Stimulated activated CD8-positive, alpha-beta memory T cell treated with anti-CD3 and anti-CD28 coated beads, Interleukin-2, amount 100 ng/mL, for 1 hour (primary cell): Measurements from ENCODE around the gene TRMT10B.

Experiments
- DNase-seq, 2 donors: peaks; one replicate each; pipeline ENCODE4 v3.0.0-alpha.2; 2020; ENCODE audit warnings: low read depth in 2 of 2

TRMT10B gene

GRCh38 chr9:37753489-37754190, at the start of gene TRMT10B:
TSS of gene TRMT10B (plus strand) at chr9:37753805. CDS start at chr9:37761932, 8,127 bp downstream.
- peak; percentile 29 to 50 for DNase-seq

GRCh38 chr9:37705787-37706186, 47.8 kb upstream of the TRMT10B start:
- DNase-seq, result no peak

GRCh38 chr9:37706290-37706689, 47.3 kb upstream of the TRMT10B start:
- DNase-seq, result no peak

- DNase-seq, result no peak
Observed at GRCh38 chr9:37707748-37708147, 45.9 kb upstream of the TRMT10B start.

- DNase-seq, result no peak
Observed at GRCh38 chr9:37710046-37710445, 43.6 kb upstream of the TRMT10B start.

- no peak for DNase-seq
Observed at GRCh38 chr9:37715260-37715659, 38.3 kb upstream of the TRMT10B start.

GRCh38 chr9:37715991-37716505, 37.6 kb upstream of the TRMT10B start:
- no peak for DNase-seq

GRCh38 chr9:37719526-37719925, 34.1 kb upstream of the TRMT10B start:
- DNase-seq, result no peak

- no peak for DNase-seq
Observed at GRCh38 chr9:37727013-37727412, 26.6 kb upstream of the TRMT10B start.

- DNase-seq, result no peak
Observed at GRCh38 chr9:37729499-37729898, 24.1 kb upstream of the TRMT10B start.

GRCh38 chr9:37730256-37730655, 23.3 kb upstream of the TRMT10B start:
- DNase-seq, result no peak

- DNase-seq, result no peak
Observed at GRCh38 chr9:37730839-37731238, 22.8 kb upstream of the TRMT10B start.

GRCh38 chr9:37732086-37732741, 21.4 kb upstream of the TRMT10B start:
- no peak for DNase-seq

GRCh38 chr9:37732952-37733351, 20.7 kb upstream of the TRMT10B start:
- no peak for DNase-seq

GRCh38 chr9:37739222-37739621, 14.4 kb upstream of the TRMT10B start:
- DNase-seq, result no peak

GRCh38 chr9:37740128-37740527, 13.5 kb upstream of the TRMT10B start:
- no peak for DNase-seq

- DNase-seq, result no peak
Observed at GRCh38 chr9:37740631-37741328, 12.8 kb upstream of the TRMT10B start.

- DNase-seq, result no peak
Observed at GRCh38 chr9:37745970-37746369, 7.6 kb upstream of the TRMT10B start.

- no peak for DNase-seq
Observed at GRCh38 chr9:37746448-37747270, 6.9 kb upstream of the TRMT10B start.

- DNase-seq, result no peak
Observed at GRCh38 chr9:37747271-37747753, 6.3 kb upstream of the TRMT10B start.

GRCh38 chr9:37749129-37749528, 4.5 kb upstream of the TRMT10B start:
- no peak for DNase-seq

GRCh38 chr9:37751186-37751585, 2.4 kb upstream of the TRMT10B start:
- no peak for DNase-seq
